HL-60 (cell line): ENCODE measurements around the gene APBA2.

Source experiments
- DNase-seq, 2 experiments: peaks; one replicate each; pipeline ENCODE4 v3.0.0-alpha.2; 2010 to 2020; ENCODE audit warnings: low read depth in 1 of 2, low spot score in 1 of 2
- H3K27ac ChIP-seq: fragments of 250-450 bp; sonication (Bioruptor Pico); replicated peaks from 2 replicates; pipeline ENCODE4 v1.5.1; 2020; ENCODE audit warnings: mild to moderate bottlenecking, moderate library complexity
- H3K27me3 ChIP-seq: fragments of 250-450 bp; sonication (Bioruptor Pico); 2 replicates; pipeline ENCODE4 v1.5.1; 2021; ENCODE audit warnings: mild to moderate bottlenecking, moderate library complexity; ENCODE audit not compliant: insufficient read depth, poor library complexity, severe bottlenecking
- H3K4me3 ChIP-seq: replicated peaks from 2 replicates; pipeline ENCODE4 v1.5.1; 2011; ENCODE audit warnings: mild to moderate bottlenecking, control low read depth, low read length; ENCODE audit not compliant: insufficient read depth
- GABPA ChIP-seq: IDR thresholded peaks from 2 replicates; pipeline ENCODE4 v1.6.1; 2012; ENCODE audit warnings: low read depth
- POLR2AphosphoS5 ChIP-seq: IDR thresholded peaks from 2 replicates; pipeline ENCODE4 v1.6.1; 2012; ENCODE audit warnings: low read depth
- SPI1 ChIP-seq: IDR thresholded peaks from 2 replicates; pipeline ENCODE4 v1.6.1; 2012; ENCODE audit warnings: low read depth, mild to moderate bottlenecking, borderline replicate concordance
- TF ChIP-seq, protein P1 (sequence below): IDR thresholded peaks from one replicate; pipeline ENCODE4 v1.5.1; 2011; ENCODE audit warnings: low read length, control low read depth, inconsistent platforms; ENCODE audit not compliant: insufficient read depth
- TF ChIP-seq, protein P2 (sequence below): IDR thresholded peaks from 2 replicates; pipeline ENCODE4 v1.6.1; 2012; ENCODE audit warnings: low read depth; ENCODE audit not compliant: insufficient replicate concordance

APBA2 gene

DNA sequence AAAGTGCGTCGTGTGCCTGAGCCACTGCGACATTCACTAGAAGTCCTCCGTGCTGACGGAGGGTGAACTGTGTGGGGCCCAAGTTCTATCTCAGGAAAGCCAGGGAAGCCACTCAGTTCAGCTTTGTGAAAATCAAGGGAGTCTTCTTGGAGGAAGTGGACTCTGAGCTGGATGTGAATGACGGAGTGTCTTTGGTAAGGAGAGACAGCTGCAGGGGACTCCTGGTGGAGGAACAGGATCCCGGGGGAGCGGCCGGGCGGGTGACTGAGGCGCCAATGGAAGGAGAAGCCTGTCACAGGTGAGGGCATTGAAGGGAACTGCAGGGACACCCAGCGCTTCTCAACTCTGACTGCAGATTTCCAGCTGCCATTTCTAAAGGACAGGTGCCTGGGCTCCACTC lies 75.6 kb downstream of the APBA2 start:
- peaks cover 1% of the 10 kb centered on the region for H3K27me3 ChIP-seq
- H3K27ac ChIP-seq: no peak overlapping the region
- DNase-seq: no peak
- no peak for TF ChIP-seq GABPA
- TF ChIP-seq, protein P1, sequence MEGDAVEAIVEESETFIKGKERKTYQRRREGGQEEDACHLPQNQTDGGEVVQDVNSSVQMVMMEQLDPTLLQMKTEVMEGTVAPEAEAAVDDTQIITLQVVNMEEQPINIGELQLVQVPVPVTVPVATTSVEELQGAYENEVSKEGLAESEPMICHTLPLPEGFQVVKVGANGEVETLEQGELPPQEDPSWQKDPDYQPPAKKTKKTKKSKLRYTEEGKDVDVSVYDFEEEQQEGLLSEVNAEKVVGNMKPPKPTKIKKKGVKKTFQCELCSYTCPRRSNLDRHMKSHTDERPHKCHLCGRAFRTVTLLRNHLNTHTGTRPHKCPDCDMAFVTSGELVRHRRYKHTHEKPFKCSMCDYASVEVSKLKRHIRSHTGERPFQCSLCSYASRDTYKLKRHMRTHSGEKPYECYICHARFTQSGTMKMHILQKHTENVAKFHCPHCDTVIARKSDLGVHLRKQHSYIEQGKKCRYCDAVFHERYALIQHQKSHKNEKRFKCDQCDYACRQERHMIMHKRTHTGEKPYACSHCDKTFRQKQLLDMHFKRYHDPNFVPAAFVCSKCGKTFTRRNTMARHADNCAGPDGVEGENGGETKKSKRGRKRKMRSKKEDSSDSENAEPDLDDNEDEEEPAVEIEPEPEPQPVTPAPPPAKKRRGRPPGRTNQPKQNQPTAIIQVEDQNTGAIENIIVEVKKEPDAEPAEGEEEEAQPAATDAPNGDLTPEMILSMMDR: no peak
- TF ChIP-seq, protein P2, sequence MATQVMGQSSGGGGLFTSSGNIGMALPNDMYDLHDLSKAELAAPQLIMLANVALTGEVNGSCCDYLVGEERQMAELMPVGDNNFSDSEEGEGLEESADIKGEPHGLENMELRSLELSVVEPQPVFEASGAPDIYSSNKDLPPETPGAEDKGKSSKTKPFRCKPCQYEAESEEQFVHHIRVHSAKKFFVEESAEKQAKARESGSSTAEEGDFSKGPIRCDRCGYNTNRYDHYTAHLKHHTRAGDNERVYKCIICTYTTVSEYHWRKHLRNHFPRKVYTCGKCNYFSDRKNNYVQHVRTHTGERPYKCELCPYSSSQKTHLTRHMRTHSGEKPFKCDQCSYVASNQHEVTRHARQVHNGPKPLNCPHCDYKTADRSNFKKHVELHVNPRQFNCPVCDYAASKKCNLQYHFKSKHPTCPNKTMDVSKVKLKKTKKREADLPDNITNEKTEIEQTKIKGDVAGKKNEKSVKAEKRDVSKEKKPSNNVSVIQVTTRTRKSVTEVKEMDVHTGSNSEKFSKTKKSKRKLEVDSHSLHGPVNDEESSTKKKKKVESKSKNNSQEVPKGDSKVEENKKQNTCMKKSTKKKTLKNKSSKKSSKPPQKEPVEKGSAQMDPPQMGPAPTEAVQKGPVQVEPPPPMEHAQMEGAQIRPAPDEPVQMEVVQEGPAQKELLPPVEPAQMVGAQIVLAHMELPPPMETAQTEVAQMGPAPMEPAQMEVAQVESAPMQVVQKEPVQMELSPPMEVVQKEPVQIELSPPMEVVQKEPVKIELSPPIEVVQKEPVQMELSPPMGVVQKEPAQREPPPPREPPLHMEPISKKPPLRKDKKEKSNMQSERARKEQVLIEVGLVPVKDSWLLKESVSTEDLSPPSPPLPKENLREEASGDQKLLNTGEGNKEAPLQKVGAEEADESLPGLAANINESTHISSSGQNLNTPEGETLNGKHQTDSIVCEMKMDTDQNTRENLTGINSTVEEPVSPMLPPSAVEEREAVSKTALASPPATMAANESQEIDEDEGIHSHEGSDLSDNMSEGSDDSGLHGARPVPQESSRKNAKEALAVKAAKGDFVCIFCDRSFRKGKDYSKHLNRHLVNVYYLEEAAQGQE: no peak
- TF ChIP-seq SPI1: no peak
- no peak for TF ChIP-seq POLR2AphosphoS5
- no peak overlapping the region for H3K4me3 ChIP-seq

DNA sequence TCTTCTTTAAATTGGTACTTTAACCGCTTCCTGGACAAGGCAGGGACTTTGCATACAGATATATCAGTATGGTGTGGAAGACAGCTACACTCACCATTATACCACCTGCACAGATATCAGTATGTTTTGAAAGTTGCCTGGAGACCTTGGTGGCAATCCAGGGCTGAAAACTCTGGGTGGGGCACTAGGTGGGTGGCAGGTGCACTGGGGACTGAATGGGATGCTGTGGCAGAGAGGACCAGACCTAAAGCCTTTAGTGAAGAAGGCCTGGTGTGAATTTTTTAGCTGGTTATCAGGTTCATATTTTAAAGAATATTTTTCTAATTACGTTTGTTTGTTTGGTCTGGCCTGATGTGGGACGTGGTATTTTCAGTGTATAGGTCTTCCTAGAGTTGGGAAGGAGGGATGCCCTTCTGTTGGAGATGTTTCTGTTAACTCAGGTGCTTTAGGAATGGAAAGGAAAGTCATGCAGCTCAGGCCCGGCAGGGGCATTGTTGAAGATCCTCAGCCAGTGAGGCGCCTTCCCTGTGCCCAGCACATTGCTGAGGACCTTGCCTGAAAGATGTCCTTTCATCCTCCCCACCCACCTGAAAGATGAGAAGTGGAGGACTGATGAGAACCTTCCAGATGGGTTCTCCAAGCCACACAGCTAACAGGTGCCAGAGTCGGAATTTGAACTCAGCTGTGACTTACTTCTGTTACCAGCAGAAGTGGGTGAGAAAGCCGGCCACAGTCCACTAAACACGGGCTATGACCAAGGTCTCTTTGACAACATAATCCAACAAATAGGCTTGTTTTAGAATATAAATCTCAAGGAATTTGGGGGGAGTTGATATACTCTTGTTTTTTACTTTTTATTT lies 77.3 kb downstream of the APBA2 start:
- TF ChIP-seq, protein P2: no peak
- TF ChIP-seq GABPA (no peak), SPI1 (no peak), POLR2AphosphoS5 (no peak)
- TF ChIP-seq, protein P1: no peak

DNA sequence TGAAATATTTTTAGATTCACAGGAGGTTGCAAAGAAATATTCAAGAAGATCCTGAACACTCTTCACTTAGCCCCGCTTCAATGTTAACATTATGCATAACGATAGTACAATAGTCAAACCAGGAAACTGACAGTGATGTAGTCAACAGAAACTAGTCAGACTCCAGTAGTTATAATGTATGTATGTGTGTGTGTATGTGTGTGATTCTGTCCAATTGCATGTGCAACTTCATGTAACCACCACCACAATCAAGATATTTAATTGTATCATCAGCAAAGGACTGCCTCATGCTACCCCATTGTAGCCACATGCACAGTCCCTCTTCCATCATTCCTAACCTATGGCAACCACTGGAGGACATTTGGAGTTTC lies 77.9 kb downstream of the APBA2 start:
- TF ChIP-seq GABPA (no peak), SPI1 (no peak), POLR2AphosphoS5 (no peak)
- TF ChIP-seq, protein P2: no peak
- TF ChIP-seq, protein P1: no peak

More for the DNA sequence above, 77.3 kb downstream of the APBA2 start:
- no peak overlapping the region for H3K4me3 ChIP-seq
- no peak for DNase-seq
- H3K27ac ChIP-seq: no peak overlapping the region
- peaks cover 4% of the 10 kb centered on the region for H3K27me3 ChIP-seq

More for the DNA sequence above, 77.9 kb downstream of the APBA2 start:
- H3K4me3 ChIP-seq: no peak overlapping the region
- no peak for DNase-seq
- H3K27ac ChIP-seq: no peak overlapping the region
- H3K27me3 ChIP-seq: peaks cover 4% of the 10 kb centered on the region
